CD14-positive monocyte (primary cell): Measurements from ENCODE around the gene CHI3L1. TPM values are rescaled to one million over a fixed set of nuclear protein-coding genes. Genes with fewer than 3 reads are reported as not detected.
A peak's percentile ranks its signal among the peaks of the same experiment; 100 is the strongest.

Experiments used
- DNase-seq, 3 donors: peaks; one replicate each; pipeline ENCODE4 v3.0.0-alpha.2; 2011 to 2022
- H2AFZ ChIP-seq: 2 replicates; pipeline ENCODE4 v1.6.0; 2012; ENCODE audit warnings: mild to moderate bottlenecking, low read depth, low read length, inconsistent platforms; ENCODE audit not compliant: insufficient read depth, poor library complexity, severe bottlenecking
- H3K27ac ChIP-seq, 2 donors: 1 replicate in 1 of 2; 2 replicates in 1 of 2; pipeline ENCODE4 v1.5.1; 2012 to 2013; ENCODE audit warnings: low read length in 2 of 2, control low read depth in 1 of 2, inconsistent platforms in 1 of 2, low read depth in 1 of 2, mild to moderate bottlenecking in 1 of 2
- H3K27me3 ChIP-seq, 2 donors: one replicate each; pipeline versions ENCODE4 v1.6.0 to v1.6.1; 2011 to 2013; ENCODE audit warnings: low read length in 2 of 2; ENCODE audit not compliant: control insufficient read depth in 2 of 2, insufficient read depth in 2 of 2
- H3K36me3 ChIP-seq, 2 donors: replicated peaks in 1 of 2; 1 replicate in 1 of 2; 2 replicates in 1 of 2; pipeline versions ENCODE4 v1.5.1 to v1.6.1; 2012 to 2013; ENCODE audit warnings: low read length in 2 of 2, control low read depth in 1 of 2, inconsistent platforms in 1 of 2, mild to moderate bottlenecking in 1 of 2; ENCODE audit not compliant: insufficient read depth in 2 of 2, control insufficient read depth in 1 of 2
- H3K4me1 ChIP-seq, 2 donors: 1 replicate in 1 of 2; 2 replicates in 1 of 2; pipeline versions ENCODE4 v1.5.1 to v1.6.1; 2012 to 2013; ENCODE audit warnings: low read length in 2 of 2, control low read depth in 1 of 2, inconsistent platforms in 1 of 2, mild to moderate bottlenecking in 1 of 2, moderate library complexity in 1 of 2; ENCODE audit not compliant: insufficient read depth in 2 of 2, control insufficient read depth in 1 of 2
- H3K4me2 ChIP-seq: replicated peaks from 2 replicates; pipeline ENCODE3; 2012; ENCODE audit warnings: low read length, moderate library complexity, mild to moderate bottlenecking; ENCODE audit not compliant: poor library complexity, severe bottlenecking; ENCODE audit errors: extremely low read depth
- H3K4me3 ChIP-seq, 3 experiments: fragments of 200-600 bp in 1 of 3; sonication (generic) in 1 of 3; replicated peaks in 1 of 3; 1 replicate in 2 of 3; 2 replicates in 1 of 3; pipeline ENCODE4 v1.5.1; 2011 to 2013; ENCODE audit warnings: low read length in 3 of 3, mild to moderate bottlenecking in 3 of 3, control low read depth in 2 of 3, low read depth in 2 of 3, inconsistent platforms in 1 of 3, moderate library complexity in 1 of 3
- H3K79me2 ChIP-seq: 2 replicates; pipeline ENCODE4 v1.6.0; 2012; ENCODE audit warnings: mild to moderate bottlenecking, control low read depth, inconsistent platforms, low read length, moderate library complexity; ENCODE audit not compliant: insufficient read depth
- H3K9ac ChIP-seq: 2 replicates; pipeline ENCODE4 v1.6.0; 2017; ENCODE audit warnings: low read length, mild to moderate bottlenecking; ENCODE audit not compliant: insufficient read depth, poor library complexity, severe bottlenecking
- H3K9me3 ChIP-seq, 2 donors: replicated peaks in 1 of 2; 1 replicate in 1 of 2; 2 replicates in 1 of 2; pipeline versions ENCODE4 v1.5.1 to v1.6.1; 2012 to 2013; ENCODE audit warnings: low read length in 2 of 2, control low read depth in 1 of 2; ENCODE audit not compliant: control insufficient read depth in 1 of 2, insufficient read depth in 1 of 2
- H4K20me1 ChIP-seq: 2 replicates; pipeline ENCODE4 v1.6.0; 2012; ENCODE audit warnings: mild to moderate bottlenecking, low read length, control low read depth, moderate library complexity; ENCODE audit not compliant: insufficient read depth
- H3K27ac Mint-ChIP-seq, 7 donors: one replicate each; pipeline ENCODE4 v1.8.0; 2020; ENCODE audit warnings: mild to moderate bottlenecking in 7 of 7, mixed read lengths in 7 of 7, moderate library complexity in 6 of 7, inconsistent platforms in 2 of 7
- H3K27me3 Mint-ChIP-seq, 3 donors: one replicate each; pipeline ENCODE4 v1.8.0; 2021 to 2022; ENCODE audit warnings: low read depth in 3 of 3, mild to moderate bottlenecking in 3 of 3, mixed read lengths in 3 of 3, moderate library complexity in 3 of 3, inconsistent platforms in 1 of 3
- H3K36me3 Mint-ChIP-seq, 2 donors: one replicate each; pipeline ENCODE4 v1.8.0; 2020; ENCODE audit warnings: mixed read lengths in 2 of 2, inconsistent platforms in 1 of 2, mild to moderate bottlenecking in 1 of 2
- H3K4me1 Mint-ChIP-seq: one replicate; pipeline ENCODE4 v1.8.0; 2020; ENCODE audit warnings: mild to moderate bottlenecking, mixed read lengths
- H3K4me3 Mint-ChIP-seq, 2 donors: one replicate each; pipeline ENCODE4 v1.8.0; 2020; ENCODE audit warnings: mild to moderate bottlenecking in 2 of 2, mixed read lengths in 2 of 2, moderate library complexity in 1 of 2
- H3K9me3 Mint-ChIP-seq, 7 donors: one replicate each; pipeline ENCODE4 v1.8.0; 2020 to 2022; ENCODE audit warnings: mixed read lengths in 7 of 7, mild to moderate bottlenecking in 6 of 7, moderate library complexity in 6 of 7, inconsistent platforms in 2 of 7
- CTCF ChIP-seq: fragments of 200-600 bp; IDR thresholded peaks from one replicate; pipeline ENCODE4 v1.8.0; 2022; ENCODE audit warnings: antibody characterized with exemption, mild to moderate bottlenecking
- WGBS: methylation state at CpG from one replicate; pipeline ENCODE4 v1.1.5; 2013; ENCODE audit warnings: missing lambda C conversion rate; ENCODE audit not compliant: insufficient coverage; 5-methylcytosine and 5-hydroxymethylcytosine counted together
- intact Hi-C, 2 donors: fragments of 100-400 bp; cut with micrococcal nuclease; formaldehyde crosslinking; loops; one replicate each; pipeline versions ENCODE4 v1.15.0 to v1.15.1; 2023
- polyA plus RNA-seq, 3 donors: library from polyadenylated mRNA; depleted of rRNA in 1 of 3; unstranded in 2 of 3; stranded (reverse) in 1 of 3; fragments of 300-500 nt in 2 of 3; fragments of >200 nt in 1 of 3; fragmentation: Illumina TruSeq in 2 of 3; gene quantifications; 1 replicate in 2 of 3; 2 replicates in 1 of 3; pipeline ENCODE4 v1.2.3, GENCODE V29; 2012 to 2021

Gene CHI3L1
- polyA plus RNA-seq, 3 donors, result 0.37 to 0.44 (median 0.43) TPM

GRCh38 chr1:203162403-203162802 is 24.1 kb downstream of the CHI3L1 start:
- Mint-ChIP-seq H3K27ac (peak overlapping the region in 1 of 7 donors; percentile 55), H3K36me3 (peaks cover 0 to 4% of the 10 kb centered on the region in 2 donors), H3K9me3 (peaks cover 3 to 10% (median 5%) of the 10 kb centered on the region in 7 donors), H3K27me3 (peaks cover 20 to 38% (median 37%) of the 10 kb centered on the region in 3 donors), H3K4me3 (peak overlapping the region; percentile 1 to 69), H3K4me1 (peaks cover 35% of the 10 kb centered on the region)
- Histone ChIP-seq H3K79me2 (no peaks in the 10 kb centered on the region), H3K27ac (no peak overlapping the region), H3K4me2 (no peak overlapping the region), H3K9me3 (no peaks in the 10 kb centered on the region), H4K20me1 (no peaks in the 10 kb centered on the region), H3K4me1 (peaks cover 13 to 21% of the 10 kb centered on the region in 2 donors), H3K36me3 (no peaks in the 10 kb centered on the region), H3K4me3 (no peak overlapping the region), H2AFZ (no peak overlapping the region), H3K9ac (no peak overlapping the region), H3K27me3 (peaks cover 0 to 11% of the 10 kb centered on the region in 2 donors)
- 0% methylated on average over 1 of the region's 1 CpG for WGBS
- peak; percentile 25 to 35 (median 25) for DNase-seq
- TF ChIP-seq CTCF, result no peak
- intact Hi-C loops, result no loop called here

- peak overlapping the region in 1 of 2 donors; percentile 8 for H3K4me3 Mint-ChIP-seq
- 96% methylated on average over 9 of the region's 11 CpGs for WGBS
- peaks cover 0 to 4% of the 10 kb centered on the region in 2 donors for H3K36me3 Mint-ChIP-seq
- no peaks in the 10 kb centered on the region for H3K9me3 ChIP-seq
- peaks cover 3 to 10% (median 5%) of the 10 kb centered on the region in 7 donors for H3K9me3 Mint-ChIP-seq
- no peak overlapping the region for H3K9ac ChIP-seq
- H3K27me3 Mint-ChIP-seq, result peaks cover 20 to 41% (median 39%) of the 10 kb centered on the region in 3 donors
- DNase-seq, result no peak
- H2AFZ ChIP-seq, result no peak overlapping the region
- H4K20me1 ChIP-seq, result no peaks in the 10 kb centered on the region
- no peak overlapping the region for H3K4me3 ChIP-seq
- TF ChIP-seq CTCF, result no peak
- peaks cover 32% of the 10 kb centered on the region for H3K4me1 Mint-ChIP-seq
- no peak overlapping the region for H3K27ac Mint-ChIP-seq
- H3K36me3 ChIP-seq, result no peaks in the 10 kb centered on the region
- H3K4me2 ChIP-seq, result no peak overlapping the region
- intact Hi-C loops, result no loop called here
- H3K27ac ChIP-seq, result no peak overlapping the region
- H3K4me1 ChIP-seq, result peaks cover 13 to 21% of the 10 kb centered on the region in 2 donors
- H3K79me2 ChIP-seq, result no peaks in the 10 kb centered on the region
- H3K27me3 ChIP-seq, result peaks cover 0 to 13% of the 10 kb centered on the region in 2 donors
Observed at GRCh38 chr1:203161703-203162102, 24.8 kb downstream of the CHI3L1 start.
